GM10266 (cell line): ENCODE data around the gene USP31.

Source experiments
- DNase-seq: peaks from one replicate; pipeline ENCODE4 v3.0.0; 2012; ENCODE audit errors: extremely low spot score
- TF ChIP-seq, protein P1 (sequence below): IDR thresholded peaks from 2 replicates; pipeline ENCODE4 v1.5.1; 2012; ENCODE audit warnings: mild to moderate bottlenecking, low read depth; ENCODE audit not compliant: control insufficient read depth, insufficient read depth; ENCODE audit errors: missing control alignments

The USP31 gene

DNA sequence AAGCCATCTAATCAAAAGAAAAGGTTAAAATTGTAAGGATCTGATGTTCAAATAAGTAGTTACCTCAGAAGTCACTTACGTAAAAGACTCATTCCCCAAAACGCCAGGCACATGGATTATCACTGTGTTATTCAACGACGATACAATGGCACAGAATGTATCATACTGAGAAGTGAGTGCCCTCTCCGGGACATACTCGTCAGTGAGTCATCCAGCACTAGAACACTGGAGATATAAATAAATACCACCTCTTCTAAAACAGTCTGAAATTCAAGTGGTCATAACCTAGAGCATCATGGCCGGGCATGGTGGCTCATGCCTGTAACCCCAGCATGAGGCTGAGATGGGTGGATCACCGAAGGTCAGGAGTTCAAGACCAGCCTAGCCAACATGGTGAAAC is 24.9 kb downstream of the USP31 start:
- TF ChIP-seq, protein P1, sequence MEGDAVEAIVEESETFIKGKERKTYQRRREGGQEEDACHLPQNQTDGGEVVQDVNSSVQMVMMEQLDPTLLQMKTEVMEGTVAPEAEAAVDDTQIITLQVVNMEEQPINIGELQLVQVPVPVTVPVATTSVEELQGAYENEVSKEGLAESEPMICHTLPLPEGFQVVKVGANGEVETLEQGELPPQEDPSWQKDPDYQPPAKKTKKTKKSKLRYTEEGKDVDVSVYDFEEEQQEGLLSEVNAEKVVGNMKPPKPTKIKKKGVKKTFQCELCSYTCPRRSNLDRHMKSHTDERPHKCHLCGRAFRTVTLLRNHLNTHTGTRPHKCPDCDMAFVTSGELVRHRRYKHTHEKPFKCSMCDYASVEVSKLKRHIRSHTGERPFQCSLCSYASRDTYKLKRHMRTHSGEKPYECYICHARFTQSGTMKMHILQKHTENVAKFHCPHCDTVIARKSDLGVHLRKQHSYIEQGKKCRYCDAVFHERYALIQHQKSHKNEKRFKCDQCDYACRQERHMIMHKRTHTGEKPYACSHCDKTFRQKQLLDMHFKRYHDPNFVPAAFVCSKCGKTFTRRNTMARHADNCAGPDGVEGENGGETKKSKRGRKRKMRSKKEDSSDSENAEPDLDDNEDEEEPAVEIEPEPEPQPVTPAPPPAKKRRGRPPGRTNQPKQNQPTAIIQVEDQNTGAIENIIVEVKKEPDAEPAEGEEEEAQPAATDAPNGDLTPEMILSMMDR: no peak
- DNase-seq: no peak

DNA sequence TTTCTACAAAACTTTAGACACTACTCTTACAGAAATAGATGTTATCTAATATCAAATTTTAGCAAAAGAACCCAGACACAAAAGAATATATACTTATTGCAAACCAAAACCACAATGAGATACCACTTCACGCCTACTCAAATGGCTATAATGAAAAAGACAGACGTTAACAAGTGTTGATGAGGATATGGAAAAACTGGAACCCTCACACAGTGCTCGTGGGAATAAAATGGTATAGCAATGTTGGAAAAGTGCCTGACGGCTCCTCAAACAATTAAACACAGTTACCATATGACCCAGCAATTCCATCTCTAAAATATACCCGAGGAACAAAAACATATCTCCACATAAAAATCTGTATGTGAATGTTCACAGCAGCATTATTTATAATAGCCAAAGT is 27.1 kb downstream of the USP31 start:
- TF ChIP-seq, protein P1: no peak
- DNase-seq: no peak

DNA sequence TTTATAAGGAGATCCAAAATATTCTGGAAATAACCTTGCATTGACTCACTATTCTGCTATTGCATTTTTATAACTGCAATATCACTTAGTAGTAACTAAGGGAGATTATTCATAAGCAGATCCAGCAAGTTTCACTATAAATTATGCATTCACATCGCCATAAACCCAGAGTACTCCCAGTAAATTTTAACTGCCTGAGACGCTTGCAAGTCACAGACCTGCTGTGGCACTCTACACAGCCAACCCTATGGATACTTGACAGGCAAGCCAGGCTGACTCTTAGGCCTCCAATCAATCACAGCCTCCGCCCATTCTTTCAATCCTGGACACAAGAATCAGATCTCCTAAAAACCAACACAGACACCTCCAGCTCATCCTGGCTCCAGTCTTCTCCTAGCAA is 28.2 kb downstream of the USP31 start:
- DNase-seq: no peak

DNA sequence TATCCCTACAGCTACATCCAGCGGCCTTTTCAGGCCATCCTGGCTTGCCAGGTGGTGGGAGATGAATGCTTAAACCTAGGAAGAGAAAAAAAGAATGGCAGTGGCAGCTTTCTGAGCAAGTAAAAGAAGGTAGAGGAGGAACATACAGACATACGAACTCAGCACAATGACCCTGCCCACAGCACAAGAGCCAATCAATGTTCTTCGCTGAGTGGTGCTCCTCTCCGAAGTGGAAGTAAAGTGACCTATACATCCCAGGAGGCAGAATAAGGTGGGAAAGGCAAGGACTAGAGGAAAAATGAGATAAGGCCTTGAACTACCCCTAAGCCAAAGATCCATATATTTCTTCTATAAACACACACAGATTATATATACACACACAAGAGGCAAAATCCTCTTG is 28.7 kb downstream of the USP31 start:
- TF ChIP-seq, protein P1: no peak

More for the DNA sequence above, 28.2 kb downstream of the USP31 start:
- TF ChIP-seq, protein P1: no peak

DNA sequence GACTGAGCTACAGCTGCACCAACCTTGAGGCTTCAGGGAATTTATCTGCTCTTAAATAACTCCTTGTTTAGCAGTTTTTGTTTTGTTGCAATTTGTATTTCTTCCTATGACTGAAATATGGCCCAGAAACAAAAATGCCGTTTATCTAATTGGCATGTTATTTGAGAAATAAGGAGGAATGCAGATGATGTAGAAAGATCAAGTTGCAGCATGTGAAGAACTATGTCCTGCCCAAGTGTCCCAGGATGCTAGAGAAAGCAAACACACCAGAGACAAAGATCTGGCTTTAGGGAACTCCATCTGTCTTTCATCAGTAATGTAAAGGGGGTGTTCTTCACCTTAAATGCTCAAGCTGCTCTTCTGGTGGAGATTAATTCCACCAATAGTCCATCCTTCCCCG is 29.7 kb downstream of the USP31 start:
- TF ChIP-seq, protein P1: no peak
- DNase-seq: no peak

More for the DNA sequence above, 28.7 kb downstream of the USP31 start:
- DNase-seq: no peak

DNA sequence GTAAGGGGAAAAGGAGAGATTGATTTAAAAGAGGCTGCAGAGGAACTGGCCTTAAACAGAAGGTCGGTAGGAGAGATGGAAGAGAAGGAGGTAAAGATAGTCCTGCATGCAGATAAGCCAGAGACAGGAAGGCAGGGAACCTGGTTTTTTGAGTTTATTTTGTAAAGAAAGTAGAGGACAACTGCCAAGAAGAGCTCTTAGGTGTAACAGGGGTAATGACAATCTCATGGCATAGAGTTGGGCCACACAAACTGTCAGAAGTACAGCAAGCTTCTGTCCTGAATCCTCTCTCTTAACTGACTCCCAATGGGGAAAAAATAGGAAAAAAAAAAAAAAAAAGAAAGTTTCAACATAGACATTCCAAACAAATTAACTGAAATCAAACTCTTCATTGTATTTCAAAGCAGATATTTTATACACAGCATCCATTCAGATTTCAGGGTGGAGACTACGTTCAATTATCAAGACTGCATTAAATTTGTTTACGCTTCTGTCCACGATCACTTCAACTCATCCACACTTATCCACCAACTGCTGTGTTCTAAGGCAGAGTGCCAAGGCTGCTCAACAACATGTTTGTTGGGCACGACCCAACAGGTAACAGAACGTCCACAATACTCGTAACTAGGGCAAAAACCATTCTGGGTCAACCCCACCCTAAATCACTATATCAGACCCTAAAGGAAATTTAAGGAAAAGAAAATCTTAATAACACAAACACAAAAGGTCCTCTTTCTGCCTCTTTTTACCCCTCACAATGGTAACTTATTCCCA is 34.9 kb downstream of the USP31 start:
- DNase-seq: no peak
- TF ChIP-seq, protein P1: no peak

DNA sequence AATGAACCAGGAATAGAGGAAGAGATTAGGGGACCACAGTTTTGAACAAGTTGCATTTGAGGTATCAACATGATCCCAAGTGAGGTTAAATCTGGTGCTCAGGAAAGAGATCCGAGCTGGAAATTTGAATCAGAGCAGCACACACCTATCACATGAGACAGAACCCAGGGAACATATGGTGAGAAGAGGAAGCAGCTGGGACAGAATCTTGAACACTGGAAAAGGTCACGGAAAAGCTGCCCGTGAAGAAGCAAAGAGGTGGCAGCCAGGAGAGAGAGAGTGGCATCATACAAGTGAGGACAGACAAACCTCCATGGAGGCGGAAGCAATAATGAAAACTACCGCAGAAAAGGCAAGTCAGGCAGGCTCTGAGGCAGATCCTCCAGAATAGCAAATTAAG is 36.1 kb downstream of the USP31 start:
- TF ChIP-seq, protein P1: no peak
- DNase-seq: no peak
